GF-D8 (cell line): Measurements from ENCODE around the gene RMND5B.
"Not testable (repeated sequence)": the region's sequence is repeated elsewhere in the genome, so short reads cannot be mapped to it uniquely, and the experiment has no call there.

Experiments used
- DNase-seq: peaks from one replicate; lab custom pipeline; 2025; lab: John Stamatoyannopoulos, UW

RMND5B gene

DNA sequence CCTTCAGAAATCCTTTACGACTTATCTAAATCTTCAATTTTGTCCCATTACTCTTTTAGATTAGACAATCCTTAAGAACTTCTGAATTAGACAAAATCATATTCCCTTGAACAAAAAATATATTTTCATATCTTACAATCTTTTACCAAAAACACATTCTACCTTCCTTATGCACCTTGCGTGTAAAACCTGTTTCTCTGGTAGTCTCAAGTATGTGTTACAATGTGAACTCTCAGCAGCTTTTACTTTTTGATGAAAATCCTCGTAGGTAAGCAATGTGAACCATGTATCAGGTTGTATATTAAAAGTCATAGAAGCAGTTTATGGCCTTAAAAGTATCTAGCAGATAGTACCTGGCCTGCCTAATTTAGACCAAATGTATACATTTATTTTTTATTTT, 43.6 kb downstream of the RMND5B start:
- DNase-seq: no peak

DNA sequence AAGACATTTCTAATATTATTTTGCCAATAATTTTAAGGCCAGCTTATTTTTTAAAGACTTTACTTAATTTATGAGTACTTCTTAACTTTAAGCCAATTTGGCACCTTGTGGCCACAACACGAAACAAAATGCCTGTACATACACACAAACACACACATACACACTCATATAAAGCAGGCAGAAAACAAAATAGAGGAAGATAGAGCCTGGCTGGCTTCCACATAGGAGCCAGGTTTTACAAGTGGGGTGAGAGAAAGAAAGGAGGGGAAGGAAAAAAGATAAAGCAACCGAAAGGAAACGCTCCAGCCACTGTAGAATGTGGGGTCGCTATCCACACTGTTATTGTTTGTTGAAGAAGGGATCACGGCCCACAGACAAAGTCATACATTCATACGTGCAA, 46.0 kb downstream of the RMND5B start:
- no peak for DNase-seq

- DNase-seq: no peak
Measured at GRCh38 chr5:178177569-178177968, 46.8 kb downstream of the RMND5B start.

DNA sequence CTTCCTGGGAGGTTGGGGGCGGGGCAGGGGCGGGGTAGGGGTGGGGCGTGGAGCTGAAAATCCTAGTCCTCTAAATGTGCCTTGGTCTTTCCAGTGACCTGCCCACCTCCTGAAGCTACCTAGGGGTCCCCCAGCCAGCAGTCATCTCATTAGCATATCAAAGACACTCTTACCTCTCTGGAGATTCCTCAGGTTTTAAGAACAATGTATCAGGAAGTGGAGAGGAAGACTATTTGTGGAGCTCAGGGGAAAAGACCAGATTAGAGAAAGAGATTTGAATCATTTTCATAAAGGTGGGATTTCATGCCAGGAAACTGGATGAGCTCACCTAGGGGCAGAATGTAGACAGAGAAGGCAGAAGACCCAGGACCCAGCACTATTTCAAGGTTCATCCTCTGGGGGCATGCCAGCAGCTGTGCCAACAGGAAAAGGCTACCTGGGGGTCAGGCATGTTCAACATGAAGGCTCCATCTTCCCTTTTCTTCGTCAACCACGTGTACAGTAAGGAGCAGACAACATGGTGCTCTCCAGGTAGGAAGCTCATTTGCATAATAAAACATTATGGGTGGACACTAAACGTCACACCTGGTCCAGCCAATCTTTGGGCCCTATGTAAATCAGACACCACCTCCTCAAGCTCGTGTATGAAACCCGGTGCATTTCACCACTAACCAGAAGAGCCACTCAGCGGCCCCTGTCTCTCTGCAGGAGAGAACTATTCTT, 49.5 kb downstream of the RMND5B start:
- no peak for DNase-seq

DNA sequence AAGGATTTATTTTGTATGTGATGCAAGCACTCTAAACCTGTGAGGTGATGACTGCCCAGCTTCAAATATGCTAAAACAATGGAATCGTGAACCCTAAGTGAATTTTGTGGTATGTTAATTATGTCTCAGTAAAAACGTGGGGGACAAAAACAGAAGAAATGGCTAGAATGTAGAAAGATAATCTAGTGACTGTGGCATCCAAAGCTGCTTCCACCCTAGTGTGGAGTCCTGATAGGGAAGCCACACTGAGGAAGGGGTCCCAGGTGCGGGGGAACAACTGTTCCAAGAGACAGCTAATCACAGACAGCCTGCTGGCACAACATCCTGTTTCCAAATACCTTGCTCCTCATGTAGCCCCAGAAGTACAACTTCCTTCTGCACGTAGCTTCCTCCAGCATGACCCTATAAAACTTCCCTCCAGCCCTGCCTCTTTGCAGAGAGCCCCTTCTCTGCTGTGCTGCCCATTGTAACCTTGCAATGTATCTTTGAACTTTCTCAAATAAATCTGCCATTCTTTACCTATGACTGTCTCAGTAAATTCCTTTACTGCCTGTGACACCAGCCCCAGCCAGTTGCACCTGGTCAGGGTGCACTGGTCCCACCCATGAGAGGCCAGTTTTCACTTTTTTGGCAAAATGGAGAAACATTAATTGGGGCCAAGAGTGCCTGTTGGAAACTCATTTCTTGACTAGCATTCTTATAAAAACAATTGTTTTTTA, 51.5 kb downstream of the RMND5B start:
- DNase-seq: peak; percentile 100

DNA sequence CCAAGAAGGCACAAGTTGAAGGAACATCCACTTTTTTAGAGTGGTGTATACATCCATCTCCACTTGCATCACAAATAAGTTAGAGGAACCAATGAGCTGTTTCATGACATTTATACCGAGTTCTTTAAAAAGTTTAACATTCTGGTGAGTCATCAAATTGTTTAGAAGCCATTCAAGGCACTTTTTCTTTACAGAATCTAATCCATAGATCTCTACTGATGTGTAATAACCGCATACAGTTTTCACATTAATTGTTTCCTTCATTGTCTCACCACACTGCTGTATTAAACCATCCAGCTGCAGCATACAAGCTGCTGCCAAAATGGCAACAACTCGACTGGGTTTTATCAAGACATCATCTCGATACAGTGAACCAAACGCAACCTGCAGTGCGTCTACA, 55.6 kb downstream of the RMND5B start:
- DNase-seq: peak; percentile 44

DNA sequence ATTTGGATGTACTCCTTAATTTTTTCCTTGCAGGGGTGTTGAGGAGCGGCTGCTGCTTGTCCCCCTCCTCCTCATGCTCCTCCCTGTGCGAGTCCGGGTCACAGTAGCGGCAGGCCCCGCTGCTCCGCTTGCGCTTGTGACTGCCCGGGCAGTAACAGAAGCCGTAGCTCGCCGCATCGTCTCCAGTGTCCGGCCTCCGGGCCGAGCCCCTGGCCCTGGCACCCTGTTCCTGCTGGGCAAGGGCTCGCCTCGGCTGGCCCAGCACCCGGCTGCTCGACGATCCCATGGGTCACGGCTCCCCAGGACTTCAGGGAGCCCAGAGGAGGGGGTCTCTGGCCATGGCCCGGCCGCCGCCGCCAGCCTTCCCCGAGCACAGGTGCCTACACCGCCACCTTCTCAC, 56.2 kb downstream of the RMND5B start, which contains the start of gene GMCL2:
TSS of gene GMCL2 (minus strand) at position 358 of the 400 bp plus-strand sequence. CDS start at position 286, 72 bp downstream.
- no peak for DNase-seq

DNA sequence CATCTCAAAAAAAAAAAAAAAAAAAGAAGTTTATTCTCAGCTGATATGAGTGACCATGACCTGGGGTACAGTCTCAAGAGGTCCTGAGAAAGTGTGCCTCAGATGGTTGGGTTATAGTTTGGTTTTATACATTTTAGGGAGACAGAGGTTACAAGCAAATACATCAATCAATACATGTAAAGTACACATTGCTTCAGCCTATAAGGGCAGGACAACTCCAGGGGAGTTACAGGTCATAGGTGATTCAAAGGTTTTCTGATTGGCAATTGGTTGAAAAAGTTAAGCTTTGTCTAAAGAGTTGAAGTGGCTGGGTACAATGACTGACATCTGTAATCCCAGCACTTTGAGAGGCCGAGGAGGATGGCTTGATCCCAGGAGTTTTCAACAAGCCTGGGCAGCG, 58.6 kb downstream of the RMND5B start:
- DNase-seq: no peak

- no peak for DNase-seq
Measured at GRCh38 chr5:178191661-178192060, 60.8 kb downstream of the RMND5B start.

DNA sequence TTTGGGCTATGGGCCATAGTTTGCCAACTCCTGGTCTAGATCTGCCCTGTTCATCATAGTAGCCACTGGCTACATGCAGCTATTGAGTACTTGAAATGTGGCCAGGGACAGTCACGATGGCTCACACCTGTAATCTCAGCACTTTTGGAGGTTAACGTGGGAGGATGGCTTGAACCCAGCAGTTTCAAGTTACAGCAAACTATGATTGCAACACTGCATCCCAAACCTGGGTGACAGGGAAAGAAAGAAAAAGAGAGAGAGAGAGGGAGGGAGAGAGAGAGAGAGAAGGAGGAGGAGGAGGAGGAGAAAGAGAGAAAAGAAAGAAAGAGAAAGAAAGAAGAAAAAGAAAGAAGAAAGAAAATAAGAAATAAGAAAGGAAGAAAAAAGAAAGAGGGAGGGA, 61.4 kb downstream of the RMND5B start:
- DNase-seq: no peak

GRCh38 chr5:178192787-178193186, 62.0 kb downstream of the RMND5B start:
- DNase-seq: no peak

GRCh38 chr5:178193251-178193809, 62.5 kb downstream of the RMND5B start:
- DNase-seq: no peak

DNA sequence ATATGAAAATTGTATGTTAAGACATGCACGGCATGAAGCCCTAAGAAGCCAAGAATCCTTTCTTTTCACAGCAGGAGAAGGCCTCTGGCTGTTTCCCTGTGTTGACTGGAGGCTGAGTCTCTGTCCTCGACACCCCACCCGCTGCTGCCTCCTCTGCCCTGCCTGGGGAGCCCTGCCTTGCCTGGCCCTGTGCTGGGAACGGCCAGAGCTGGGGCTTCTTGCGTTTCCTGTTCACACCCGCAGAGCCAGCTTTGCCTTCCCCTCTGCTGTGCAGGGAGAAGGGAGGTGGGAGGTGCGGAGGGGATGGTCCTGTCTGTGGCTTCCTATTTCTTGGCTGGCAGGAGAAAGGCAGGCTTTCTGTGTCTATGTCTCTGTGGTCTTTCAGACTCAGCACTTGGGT, 63.2 kb downstream of the RMND5B start:
- DNase-seq: peak; percentile 26

DNA sequence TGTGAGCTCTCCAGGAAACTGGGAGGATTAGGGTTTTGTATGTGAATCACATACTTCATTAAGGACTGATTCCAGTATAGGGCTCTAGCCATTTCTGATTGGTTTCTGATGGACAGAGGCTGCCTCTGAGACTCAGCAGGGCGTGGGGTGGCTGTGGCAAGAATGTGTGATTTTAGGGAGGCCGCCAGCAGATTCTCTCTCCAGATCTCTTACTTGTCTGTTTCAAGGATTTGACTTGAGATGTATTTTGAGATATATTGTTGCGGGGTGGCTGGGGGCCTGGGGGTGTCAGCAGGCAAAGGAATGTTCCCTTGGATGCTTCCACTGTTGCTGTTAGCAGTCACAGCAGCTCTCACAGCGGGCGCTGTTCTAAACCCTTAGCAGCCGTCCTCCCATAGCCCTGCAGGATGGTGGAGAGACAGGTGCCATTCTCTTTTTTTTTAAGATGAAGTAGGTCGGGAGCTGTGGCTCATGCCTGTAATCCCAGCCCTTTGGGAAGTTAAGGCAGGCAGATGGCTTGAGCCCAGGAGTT, 65.5 kb downstream of the RMND5B start:
- no peak for DNase-seq

GRCh38 chr5:178196986-178197385, 66.2 kb downstream of the RMND5B start:
- no peak for DNase-seq

DNA sequence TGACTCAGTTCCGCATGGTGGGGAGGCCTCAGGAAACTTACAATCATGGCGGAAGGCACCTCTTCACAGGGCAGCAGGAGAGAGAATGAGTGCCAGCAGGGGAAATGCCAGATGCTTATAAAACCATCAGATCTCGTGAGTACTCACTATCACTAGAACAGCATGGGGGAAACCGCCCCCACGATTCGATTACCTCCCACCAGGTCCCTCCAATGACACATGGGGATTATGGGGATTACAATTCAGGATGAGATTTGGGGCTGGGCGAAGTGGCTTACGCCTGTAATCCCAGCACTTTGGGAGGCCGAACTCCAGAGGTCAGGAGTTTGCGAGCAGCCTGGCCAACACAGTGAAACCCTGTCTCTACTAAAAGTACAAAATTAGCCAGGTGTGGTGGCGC, 67.3 kb downstream of the RMND5B start:
- DNase-seq: not testable (repeated sequence)

GRCh38 chr5:178198706-178199105, 67.9 kb downstream of the RMND5B start:
- peak; percentile 24 for DNase-seq

- DNase-seq: no peak
Measured at GRCh38 chr5:178199581-178200434, 69.0 kb downstream of the RMND5B start.
